Renal cortical epithelial cell (primary cell): ENCODE data around the gene NUP88. TPM values are rescaled to one million over a fixed set of nuclear protein-coding genes. Genes with fewer than 3 reads are reported as not detected.

Experiments used
- DNase-seq: peaks from one replicate; pipeline ENCODE4 v3.0.0-alpha.2; 2011; ENCODE audit warnings: low read depth
- total RNA-seq: library from RNA; depleted of rRNA; stranded (reverse); fragments of >200 nt; gene quantifications from 2 replicates; pipeline ENCODE4 v1.2.3, GENCODE V29; 2014

The NUP88 gene
- total RNA-seq, 1 donor from 2014 or later = 81.6 TPM

DNA sequence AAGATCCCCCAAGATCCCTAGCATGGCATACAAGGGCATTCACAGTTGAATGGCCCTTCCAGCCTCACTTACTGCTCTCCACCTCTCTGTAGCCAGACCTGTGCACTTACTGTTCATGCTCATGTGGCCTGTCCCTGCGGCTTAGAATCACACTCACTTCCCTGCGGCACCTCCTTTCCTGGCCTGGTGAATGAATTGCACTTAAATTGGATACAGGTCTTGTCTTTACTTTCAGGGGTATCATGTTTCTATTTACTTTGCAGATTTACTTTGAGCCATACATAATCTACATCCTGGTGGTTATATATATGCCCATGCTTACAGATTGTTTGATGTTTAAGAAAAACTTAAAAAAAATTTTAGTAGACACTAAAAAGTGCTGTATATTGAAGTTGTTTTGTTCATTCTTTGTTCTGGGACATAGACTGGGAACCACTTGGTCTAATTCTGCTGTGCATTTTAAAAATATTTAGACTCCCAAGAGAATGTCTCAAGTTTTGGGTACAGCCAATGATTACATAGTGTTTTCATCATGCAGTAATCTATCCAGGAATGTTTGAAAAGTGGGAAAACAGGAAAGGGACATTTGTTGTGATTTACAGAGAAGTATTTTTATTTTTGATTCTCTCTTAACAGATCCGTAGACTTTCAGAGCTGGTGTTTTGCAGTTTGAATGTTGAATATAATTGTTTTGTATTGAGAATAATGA is 63.9 kb downstream of the NUP88 start:
- DNase-seq = no peak

DNA sequence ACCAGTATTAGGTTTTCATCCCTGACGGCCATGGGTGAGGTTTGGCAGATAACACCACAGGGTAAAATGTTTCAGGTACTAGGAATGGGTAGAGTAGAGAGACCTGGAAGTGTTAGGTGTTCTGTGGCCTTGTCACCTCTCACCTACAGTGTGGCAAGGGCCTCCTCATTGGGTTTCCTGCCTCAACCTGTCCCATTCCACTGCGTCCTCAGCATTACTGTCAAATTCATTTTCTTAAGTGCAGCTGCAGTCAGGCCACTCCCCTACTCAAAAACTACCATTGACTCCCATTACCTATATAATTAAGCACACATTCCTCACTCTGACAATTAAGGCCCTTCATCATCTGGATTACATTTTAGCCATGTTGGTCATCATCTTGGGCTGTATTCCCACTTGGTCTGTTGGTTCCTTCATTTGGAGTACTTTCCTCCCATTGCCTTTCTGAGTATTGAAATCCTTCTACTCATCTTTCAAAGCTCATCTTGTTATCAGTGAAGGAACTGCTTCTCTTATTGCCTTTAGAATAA is 64.5 kb downstream of the NUP88 start:
- DNase-seq = no peak

DNA sequence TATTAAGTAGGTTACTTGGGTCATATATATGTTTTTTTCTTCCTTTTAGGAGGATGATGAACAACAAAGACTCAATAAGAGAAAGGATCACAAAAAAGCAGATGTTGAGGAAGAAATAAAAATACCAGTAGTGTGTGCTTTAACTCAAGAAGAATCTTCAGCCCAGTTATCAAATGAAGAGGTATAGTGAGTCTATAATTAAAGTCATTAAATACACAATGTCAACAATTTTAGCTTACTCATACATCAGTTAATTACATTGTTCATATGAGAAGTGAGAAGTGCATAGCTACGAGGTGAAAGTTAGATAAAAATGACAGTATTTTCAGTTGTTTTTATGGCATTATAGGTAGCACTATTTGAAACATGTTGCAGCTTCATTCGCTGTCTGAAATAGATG is 65.2 kb downstream of the NUP88 start:
- DNase-seq = no peak

DNA sequence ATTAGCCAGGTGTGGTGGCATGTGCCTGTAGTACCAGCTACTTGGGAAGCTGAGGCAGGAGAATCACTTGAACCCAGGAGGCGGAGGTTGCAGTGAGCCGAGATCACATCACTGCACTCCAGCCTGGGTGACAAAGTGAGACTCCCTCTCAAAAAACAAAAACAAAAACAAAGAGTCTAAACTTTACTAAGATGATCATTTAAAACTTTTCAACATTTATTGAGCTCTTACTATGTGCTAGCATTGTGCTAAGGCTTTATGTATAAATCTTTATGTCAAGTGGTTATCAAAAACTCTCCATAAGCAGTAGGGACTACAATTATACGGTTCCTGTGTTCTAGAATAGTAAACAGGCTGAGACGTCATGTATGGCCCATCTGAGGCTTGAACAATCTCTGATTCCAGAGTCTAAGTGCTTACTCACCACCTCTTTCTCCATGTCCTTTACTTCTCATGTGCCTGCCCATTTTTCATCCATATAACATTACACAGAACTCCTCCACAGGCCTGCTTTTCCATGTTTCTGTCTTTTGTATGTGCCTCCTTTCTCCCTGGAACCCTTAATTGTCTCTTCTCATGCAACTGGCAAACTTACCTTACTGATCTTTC is 66.7 kb downstream of the NUP88 start:
- DNase-seq = no peak

DNA sequence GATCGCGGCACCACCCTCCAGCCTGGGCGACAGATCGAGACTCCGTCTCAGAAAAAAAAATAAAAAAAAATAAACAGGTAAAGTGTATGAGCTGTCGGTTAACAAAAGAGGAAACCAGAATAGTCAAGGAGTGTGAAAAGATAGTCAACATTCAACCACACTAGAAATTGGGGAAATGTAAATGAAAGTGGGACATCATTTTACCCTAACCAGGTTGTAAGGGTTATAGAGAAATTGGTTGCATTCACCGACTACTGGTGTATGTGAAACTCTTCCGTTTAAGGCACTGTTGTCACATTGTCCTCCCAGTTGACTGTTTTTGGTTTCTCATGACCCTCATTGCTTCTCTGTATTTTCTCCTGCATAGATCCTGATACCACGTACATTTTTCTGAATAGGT is 74.5 kb downstream of the NUP88 start:
- DNase-seq = no peak

Other genes starting within 250 kb of the NUP88 start
- gene ZNF594, start 227.8 kb downstream of the NUP88 start, total RNA-seq = 5.4 and 11.1 TPM in 2 replicates
- gene SCIMP, start 184.8 kb downstream of the NUP88 start, total RNA-seq = not detected in 2 replicates
- gene RABEP1, start 137.4 kb downstream of the NUP88 start, total RNA-seq = 39.8 and 77.1 TPM in 2 replicates
- 29.3 and 56.1 TPM in 2 replicates for gene RPAIN, start 520 bp upstream of the NUP88 start, total RNA-seq
- 190 and 289 TPM in 2 replicates for gene C1QBP, start 19.5 kb upstream of the NUP88 start, total RNA-seq
- 10.1 and 16.2 TPM in 2 replicates for gene DHX33, start 49.3 kb upstream of the NUP88 start, total RNA-seq
- 41.5 and 56.6 TPM in 2 replicates for gene DERL2, start 66.5 kb upstream of the NUP88 start, total RNA-seq
- gene MIS12, start 66.9 kb upstream of the NUP88 start, total RNA-seq = 19.4 and 27.2 TPM in 2 replicates
- 5.2 and 8.6 TPM in 2 replicates for gene NLRP1, start 164.8 kb upstream of the NUP88 start, total RNA-seq